GM19468 (cell line): ENCODE measurements around the gene TBC1D23.
"Not testable (repeated sequence)": the region's sequence is repeated elsewhere in the genome, so short reads cannot be mapped to it uniquely, and the experiment has no call there.

ENCODE experiments used
- ATAC-seq: cut with Tn5 transposase; IDR thresholded peaks from one replicate; pipeline ENCODE4 v1.9.1; 2021; ENCODE audit warnings: mild to moderate bottlenecking, moderate library complexity, moderate number of reproducible peaks; ENCODE audit not compliant: unreplicated experiment; ENCODE audit errors: extremely low read depth

The TBC1D23 gene

DNA sequence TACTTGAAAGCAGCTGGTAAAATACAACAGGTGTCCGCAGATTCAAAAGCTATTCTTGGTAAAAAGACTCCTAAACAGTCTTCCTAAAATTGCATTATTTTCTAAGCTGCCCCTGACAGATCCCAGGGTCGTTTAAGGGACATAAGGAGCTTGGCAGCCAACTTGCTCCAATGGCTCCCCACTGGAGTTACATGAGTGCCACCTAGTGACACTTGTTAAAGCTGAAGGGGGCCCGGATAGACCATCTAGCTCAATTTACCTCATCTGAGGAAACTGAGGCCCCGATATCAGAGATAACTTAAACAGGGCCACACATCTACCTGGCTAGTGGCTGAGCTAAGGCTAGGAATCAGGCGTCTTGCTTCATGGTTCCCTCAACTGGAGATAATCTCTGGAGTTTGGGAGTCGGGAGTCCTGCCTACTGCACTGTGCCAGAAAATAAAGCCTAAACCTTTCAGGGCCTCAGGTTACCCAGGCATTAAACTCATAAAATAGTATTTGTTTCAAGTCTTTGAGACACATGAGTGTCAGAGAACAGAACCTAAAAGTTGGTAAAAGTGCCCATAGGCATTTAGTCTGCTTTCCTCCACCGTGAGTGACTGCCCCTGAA lies 6.5 kb upstream of the TBC1D23 start:
- no peak for ATAC-seq

DNA sequence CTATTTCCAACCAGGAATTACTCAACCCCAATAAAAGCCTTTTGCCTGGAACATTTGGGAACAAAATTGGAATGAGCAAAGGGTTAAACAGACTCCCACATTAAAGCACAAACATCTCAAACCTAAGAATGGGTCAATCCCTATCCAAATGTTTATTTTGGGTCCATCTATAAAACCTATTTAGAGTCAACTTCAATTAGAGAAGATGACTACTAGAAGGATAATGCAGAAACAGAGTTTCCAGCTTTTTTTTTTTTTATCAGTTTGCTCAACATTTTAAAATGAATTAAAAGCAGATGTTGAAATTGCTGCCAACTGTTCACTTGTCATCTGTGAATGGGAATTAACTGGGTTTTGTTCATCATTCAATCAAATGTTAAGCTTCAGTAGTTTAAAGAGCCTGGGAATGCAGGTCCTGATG lies 4.1 kb upstream of the TBC1D23 start:
- no peak for ATAC-seq

DNA sequence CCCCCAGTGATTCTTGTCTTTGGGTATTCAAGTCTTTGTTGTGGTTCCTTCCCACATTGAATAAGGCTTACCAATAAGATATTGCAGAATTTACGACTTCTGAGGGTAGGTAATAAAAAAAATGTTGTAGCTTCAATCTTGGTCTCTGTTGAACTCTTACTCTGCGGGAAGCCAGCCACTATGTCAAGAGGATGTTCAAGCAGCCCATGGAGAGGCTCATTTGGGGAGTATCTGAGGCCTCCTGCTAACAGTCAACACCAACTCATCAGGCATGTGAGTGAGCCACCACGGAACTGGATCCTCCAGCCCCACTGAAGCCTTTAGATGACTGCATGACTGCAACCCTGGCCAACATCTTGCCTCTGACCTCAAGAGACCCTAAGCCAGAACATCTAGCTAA lies 3.2 kb upstream of the TBC1D23 start:
- ATAC-seq, result no peak

DNA sequence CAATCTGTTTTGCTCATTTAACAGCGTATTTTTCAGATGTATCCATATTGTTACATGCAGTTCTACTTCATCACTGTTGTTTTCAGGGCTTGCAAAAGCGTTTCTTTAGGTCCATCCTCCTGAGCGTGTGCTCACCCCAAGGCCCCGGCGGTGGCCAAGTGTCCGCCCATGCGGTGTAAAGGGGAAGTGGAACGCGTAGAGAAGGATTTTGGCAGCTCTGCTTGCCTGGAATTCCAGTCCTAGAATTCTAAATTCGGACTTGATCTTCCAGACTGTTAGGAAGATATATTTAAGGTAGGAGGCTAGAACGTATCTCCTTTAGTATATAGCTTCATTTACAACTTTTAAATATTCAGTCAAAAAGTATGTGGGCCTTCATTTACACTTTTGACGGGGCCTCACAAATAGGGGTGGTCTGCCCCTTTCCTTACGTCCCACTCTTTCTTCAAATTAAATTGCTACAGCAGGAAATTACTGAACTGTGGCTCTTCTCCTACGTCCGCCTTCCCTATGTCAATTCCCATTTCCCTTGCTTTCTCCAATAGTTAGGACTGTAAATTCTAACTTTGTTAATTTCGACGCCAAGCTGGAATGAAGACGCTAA lies 609 bp upstream of the TBC1D23 start:
- ATAC-seq, result no peak

DNA sequence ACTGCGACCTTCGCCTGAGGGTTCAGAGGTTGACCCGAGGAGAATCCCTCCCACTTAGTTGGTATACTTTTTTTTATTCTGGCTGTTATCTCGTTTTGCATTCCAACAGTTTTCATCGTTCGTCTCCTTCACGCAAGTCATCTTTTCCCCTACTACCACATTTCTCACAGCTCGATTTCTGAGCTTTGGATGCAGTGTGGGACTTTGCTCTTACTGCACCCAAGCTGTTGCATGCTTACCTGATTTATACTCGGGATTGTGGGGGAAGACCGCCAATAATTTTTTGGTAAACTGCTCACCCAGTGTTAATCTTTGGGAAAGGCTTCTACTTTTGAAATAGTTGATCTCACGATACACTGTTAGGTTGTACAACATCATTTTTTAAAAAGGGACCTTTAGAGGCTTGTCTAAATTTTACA lies 702 bp downstream of the TBC1D23 start:
- ATAC-seq, result no peak

DNA sequence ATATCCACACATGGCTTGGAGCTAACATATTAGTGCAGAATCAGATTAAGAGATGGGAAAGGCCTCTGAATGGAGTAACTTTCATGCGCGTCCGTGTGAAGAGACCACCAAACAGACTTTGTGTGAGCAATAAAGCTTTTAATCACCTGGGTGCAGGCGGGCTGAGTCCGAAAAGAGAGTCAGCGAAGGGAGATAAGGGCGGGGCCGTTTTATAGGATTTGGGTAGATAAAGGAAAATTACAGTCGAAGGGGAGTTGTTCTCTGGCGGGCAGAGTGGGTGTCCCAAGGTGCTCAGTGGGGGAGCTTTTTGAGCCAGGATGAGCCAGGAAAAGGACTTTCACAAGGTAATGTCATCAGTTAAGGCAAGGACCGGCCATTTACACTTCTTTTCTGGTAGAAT lies 2.1 kb downstream of the TBC1D23 start:
- ATAC-seq, result not testable (repeated sequence)

DNA sequence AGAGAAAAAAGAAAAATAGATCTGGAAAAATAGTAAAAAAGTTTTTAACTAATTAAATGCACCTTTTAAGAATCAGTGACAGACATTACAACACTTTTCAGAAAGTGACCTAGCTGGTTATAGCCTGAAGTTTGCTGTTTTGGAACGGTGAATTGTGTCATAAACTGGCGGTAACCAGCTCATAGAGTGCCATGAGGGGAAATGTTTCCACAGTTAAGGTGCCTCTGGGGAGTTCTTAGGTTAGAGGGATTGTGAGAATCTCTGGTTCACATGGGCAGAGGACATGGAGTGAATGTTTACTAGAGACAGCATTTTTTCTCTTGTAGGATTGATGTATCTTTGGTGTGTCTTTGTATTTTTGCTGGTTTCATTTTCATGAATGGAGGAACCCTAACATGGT lies 2.8 kb downstream of the TBC1D23 start:
- no peak for ATAC-seq

DNA sequence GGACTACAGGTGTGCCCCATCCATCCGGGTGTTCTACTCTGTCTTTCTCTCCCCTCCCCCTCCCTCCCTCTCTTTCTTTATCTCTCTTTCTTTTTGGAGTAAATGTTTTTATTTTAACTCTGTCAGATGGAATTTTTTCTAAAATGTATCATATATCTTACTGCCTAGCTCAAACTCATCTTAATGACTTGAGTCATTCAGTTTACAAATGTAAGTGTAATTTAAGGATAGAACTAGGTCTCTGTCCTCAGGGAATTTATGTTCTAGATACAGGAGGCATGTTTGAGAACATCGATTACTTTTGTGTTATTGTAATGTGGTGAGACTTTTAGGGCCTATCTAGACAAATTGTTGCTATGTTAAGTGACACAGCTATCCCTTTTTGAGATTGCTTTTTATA lies 3.5 kb downstream of the TBC1D23 start:
- no peak for ATAC-seq

DNA sequence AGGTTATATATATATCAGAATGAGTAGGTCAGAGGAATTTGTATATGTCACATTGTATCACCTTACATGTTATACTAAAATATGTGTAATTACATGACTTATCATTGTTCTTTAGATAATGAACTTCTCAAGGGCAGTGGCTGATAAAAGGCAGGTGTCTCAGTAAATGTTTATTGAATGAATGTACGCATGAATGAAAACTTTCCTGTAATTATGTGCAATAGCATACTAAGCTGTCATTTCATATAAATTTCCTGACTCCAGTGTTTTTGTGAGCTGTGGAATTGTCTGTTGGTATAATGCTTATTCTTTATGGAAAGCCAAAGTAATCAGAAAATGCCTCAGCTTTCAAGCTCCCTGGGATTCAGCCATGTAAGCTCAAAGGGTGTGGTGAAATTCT lies 4.2 kb downstream of the TBC1D23 start:
- no peak for ATAC-seq

DNA sequence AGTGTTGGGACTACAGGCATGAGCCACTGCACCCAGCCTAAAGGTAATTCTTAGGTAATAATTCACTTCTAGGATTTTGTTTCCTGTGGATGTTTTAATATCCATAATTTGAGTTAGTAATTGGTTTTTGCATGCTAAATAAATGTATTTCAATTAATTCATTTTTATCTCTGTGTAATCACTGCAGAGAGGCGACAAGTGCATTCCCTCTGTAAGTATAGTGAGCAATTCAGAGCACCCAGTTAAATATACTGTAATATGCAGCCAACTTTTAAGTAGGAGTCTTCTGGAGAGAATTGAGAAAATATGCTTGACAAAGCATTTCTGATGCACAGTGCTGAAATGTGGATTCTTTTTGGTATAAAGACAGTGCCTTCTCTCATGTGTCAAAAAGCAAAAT lies 5.7 kb downstream of the TBC1D23 start:
- ATAC-seq, result no peak

DNA sequence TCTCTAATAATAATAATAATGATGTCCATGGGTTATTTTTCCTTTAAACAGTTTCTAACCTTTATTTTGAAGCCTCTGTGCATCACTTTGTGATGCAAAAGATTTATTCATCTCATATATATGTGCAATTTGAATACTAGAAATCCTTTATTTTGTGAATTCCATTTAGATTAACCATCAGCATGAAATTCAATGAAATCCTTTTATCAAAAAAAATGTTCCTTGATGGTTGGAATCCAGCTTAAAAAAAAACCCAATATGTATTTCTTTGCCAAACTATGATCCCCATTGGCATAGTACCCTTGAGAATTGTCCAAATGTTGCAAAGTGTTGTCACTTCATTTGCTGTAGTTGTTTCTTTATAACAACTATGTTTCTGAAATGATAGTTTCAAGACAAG lies 7.4 kb downstream of the TBC1D23 start:
- no peak for ATAC-seq

DNA sequence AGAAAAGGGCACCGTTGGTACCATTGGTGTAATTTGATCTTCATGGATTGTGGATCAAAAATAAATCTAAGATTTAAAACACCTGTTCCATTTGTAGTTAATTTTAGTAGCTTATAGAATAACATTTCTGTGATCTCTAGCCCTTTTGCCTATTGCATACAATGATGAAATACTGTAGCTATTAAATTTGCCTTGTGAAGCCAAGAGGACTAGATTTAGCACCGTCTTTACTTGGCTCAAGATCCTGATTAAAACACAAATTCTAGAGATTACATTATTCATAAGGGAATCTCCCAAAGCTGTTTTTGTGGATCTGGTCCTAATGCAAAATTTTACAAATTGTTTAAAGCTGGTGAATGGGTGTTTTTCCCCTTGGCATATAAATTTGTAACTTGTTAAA lies 8.2 kb downstream of the TBC1D23 start:
- ATAC-seq, result no peak

DNA sequence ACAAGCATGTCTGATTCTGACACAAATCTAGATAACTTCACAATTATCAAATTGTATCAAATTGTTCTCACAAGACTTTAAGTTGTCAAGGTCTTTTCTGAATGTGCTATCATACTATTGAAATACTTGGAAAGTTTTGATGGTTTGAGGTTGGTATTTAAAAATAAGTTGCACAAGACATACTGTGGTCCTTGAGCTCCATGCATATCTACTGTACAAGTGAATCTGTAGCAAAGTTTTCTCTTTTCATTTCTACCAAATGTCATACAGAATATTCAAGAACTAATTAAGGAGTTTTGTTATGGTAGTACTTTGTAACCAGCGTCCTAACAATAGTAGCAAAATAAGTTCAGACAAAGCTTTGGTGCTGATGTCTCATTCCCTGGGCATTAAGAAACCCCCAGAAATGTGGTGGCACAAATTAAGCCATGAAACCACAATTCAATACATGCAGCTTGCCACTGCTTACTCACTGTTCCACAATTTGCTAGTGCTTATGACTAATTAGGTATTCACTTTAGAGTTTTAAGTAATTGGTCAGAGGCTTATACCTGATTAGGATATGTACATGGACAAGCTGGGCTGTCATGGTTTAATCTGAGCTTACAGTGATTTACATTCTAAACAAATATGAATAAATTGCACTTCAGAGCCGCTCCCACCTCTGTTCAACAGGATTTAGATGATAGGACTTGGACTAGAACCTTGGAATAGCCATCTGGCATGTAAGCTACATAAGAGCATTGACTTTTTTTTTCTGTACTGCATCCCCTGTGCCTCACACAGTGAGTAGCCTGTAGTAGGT lies 8.8 kb downstream of the TBC1D23 start:
- ATAC-seq, result no peak

DNA sequence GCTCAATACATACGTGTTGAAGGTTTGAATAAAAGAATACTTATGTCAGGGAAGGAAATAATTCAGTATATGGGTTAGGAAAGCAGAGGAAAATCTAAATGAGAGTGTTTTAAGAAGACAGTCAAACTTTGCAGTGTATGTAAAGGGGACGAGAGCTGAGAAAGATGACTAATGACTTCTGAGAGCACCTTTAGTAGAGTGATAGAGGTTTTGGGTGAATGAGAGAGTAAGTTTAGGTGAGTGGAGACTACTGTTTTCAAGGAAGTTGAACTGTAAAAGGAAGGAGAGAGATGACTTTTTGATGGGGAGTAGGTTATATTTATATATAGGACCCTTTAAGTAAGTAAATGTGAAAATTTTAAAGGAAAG lies 9.4 kb downstream of the TBC1D23 start:
- ATAC-seq, result no peak

DNA sequence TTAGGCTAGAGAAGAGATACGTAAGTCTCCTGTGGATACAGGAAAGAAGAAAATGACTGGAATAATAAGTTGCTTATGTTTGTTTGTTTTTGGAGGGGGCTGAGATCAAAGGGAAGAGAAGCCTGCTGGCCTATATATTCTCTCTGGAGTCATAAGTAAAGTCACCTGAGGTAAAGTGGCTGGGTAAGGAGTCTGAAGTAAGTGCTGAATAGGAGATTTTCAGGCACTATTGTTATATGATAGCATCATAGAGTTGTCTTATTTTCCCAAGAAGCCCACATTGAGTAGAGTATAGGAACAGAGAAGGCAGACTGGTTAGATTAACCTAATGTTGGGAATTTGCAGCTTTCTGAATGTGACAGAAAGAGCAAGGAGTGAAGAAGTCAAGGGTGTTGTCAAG lies 10.7 kb downstream of the TBC1D23 start:
- ATAC-seq, result no peak

DNA sequence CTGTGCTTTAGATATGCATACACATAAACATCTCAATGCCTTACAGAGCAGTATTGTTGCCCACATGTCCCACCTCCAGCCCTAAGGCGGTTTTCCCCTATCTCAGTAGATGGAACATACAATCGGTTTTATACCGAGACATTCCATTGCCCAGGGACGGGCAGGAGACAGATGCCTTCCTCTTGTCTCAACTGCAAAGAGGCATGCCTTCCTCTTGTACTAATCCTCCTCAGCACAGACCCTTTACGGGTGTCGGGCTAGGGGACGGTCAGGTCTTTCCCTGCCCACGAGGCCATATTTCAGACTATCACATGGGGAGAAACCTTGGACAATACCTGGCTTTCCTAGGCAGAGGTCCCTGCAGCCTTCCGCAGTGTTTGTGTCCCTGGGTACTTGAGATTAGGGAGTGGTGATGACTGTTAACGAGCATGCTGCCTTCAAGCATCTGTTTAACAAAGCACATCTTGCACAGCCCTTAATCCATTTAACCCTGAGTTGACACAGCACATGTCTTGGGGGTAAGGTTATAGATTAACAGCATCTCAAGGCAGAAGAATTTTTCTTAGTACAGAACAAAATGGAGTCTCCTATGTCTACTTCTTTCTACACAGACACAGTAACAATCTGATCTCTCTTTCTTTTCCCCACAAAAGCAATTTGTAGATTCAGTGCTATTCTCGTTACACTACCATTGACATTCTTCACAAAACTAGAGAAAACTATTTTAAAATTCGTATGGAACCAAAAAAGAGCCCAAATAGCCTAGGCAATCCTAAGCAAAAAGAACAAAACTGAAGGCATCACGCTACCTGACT lies 12.2 kb downstream of the TBC1D23 start:
- not testable (repeated sequence) for ATAC-seq

DNA sequence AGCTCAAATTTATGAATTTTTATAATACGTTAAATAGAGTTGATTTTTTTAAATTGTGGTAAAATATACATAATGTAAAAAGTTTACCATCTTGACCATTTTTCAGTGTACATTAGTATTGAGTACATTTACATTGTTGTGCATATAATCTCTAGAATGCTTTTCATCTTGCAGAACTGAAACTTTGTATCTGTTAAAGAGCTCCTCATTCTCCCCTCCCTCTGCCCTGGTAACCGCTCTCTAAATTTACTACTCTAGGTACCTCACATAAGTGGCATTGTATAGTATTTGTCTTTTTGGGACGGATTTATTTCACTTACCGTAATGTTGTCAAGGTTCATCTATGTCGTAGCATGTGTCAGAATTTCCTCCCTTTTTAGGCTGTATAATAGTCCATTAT lies 13.6 kb downstream of the TBC1D23 start:
- ATAC-seq, result no peak

DNA sequence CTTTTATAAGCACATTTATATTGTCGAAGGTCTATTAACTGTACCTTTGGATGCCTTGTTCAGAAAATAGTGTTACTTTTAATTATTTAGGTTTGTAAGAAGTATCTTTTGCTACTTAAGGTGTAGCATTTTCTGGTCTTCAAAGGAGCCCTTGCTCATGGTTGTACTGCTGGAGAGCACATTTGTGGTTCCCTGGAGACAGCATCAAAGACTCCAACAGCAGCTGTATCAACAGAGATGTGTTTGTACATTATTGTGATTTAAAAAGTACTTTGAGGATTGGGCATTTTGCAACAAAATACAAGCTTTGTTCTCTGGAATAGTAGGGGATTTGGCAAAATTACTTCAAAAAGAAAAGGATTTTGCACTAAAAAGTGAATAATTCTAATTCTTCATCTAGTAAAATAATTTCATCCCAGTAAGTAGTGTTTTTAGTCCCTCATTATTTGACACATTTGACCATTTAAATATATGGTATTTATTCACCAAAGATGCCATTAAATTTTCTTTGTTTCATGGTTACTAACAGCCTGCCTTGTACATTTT lies 16.5 kb downstream of the TBC1D23 start:
- ATAC-seq, result no peak

DNA sequence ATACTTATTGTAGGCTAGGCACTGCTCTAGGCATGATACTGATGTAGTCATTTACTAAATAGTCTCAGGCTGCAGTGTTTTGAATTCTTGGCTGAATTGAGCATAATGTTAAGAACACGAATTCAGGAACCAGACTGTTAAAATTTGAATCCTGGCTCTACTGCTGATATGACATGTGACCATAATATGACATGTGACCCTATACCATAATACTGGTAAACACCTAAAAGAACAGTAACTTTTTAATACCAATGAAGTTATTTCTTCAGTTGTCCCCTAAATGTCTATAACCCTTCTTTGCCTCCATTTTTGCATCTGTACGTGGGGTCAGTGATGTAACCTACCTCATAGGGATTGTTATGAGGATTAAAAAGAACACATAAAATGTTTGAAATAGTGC lies 18.1 kb downstream of the TBC1D23 start:
- no peak for ATAC-seq

DNA sequence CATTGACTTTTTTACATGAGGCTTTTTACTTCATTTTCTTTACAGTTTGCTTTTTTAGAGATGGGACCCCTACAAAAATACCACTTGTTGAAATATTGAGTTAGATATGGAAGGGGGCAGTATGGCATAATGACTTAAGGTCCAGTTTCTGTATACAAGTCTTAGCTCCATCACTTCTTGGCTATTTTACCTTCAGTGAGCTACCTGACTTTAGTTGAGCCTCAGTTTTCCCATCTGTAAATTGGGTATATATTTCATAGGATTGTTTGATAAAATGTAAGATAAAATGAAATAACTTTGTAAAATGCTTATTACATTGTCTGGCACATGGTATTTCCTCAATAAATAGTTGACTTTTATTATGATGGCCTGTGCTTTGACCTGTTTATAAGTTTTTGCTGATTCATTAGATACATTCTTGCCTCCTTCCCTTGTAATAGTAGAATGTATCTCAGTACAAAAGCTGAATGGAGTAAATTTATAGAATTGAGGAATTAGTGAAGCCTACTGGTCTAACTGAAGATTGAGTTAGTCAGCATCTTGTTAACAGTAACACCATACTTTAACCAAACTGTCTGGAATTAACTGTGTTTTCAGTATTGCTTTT lies 27.6 kb downstream of the TBC1D23 start:
- no peak for ATAC-seq
